ENCODE results near the gene LYPD3. TPM values are rescaled to one million over a fixed set of nuclear protein-coding genes. Genes with fewer than 3 reads are reported as not detected.

LYPD3 gene
- total RNA-seq, 6 experiments from 2014 or later = 0.17 to 0.35 (median 0.22) TPM

DNA sequence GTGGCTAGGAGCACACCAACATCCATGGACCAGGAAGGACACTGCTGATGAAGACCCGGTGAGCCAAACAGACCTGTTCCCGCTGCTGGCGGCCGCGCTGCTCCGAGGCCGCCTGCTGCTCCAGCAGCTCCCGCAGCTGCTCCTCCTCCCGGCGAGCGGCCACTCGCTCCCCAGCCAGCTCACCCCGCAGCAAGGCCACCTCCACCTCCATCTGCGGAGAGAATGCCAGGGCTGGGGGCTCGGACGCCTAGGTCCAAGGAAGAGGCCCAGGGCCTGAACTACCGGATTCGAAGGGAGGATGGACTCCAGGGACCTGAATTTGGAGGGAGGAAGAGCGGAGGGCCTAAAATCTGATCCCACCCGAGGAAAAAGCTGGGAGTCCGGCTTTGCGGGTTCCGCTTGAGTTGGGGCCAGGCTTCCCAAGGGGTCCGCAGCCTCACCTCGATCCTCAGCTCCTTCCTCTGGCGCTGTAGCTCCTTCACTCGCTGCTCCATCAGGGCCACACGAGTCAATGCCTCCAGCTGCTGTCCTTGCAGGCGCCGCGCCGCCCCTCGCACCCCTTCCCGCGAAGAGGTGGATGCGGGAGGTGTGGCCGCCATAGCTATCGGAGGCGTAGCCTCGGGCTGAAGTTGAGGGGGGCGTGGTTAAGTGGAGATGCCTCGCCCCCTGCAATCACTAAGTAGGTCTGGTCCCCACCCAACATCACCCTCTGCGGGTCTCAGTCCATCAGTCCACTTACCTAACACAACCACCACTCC, 36.4 kb upstream of the LYPD3 start:
- Mint-ChIP-seq H3K4me3 (no peak overlapping the region), H3K36me3 (ENCODE audit: low read depth) (peaks cover 32% of the 10 kb centered on the region), H3K9me3 (no peaks in the 10 kb centered on the region), H3K27ac (no peak overlapping the region; the same call in 1 of the 2 replicates), H3K4me1 (ENCODE audit: low read depth) (peaks cover 30% of the 10 kb centered on the region), H3K27me3 (ENCODE audit: insufficient read depth) (peaks cover 1% of the 10 kb centered on the region; the same call in 1 of the 2 replicates)
- TF ChIP-seq, protein P1, sequence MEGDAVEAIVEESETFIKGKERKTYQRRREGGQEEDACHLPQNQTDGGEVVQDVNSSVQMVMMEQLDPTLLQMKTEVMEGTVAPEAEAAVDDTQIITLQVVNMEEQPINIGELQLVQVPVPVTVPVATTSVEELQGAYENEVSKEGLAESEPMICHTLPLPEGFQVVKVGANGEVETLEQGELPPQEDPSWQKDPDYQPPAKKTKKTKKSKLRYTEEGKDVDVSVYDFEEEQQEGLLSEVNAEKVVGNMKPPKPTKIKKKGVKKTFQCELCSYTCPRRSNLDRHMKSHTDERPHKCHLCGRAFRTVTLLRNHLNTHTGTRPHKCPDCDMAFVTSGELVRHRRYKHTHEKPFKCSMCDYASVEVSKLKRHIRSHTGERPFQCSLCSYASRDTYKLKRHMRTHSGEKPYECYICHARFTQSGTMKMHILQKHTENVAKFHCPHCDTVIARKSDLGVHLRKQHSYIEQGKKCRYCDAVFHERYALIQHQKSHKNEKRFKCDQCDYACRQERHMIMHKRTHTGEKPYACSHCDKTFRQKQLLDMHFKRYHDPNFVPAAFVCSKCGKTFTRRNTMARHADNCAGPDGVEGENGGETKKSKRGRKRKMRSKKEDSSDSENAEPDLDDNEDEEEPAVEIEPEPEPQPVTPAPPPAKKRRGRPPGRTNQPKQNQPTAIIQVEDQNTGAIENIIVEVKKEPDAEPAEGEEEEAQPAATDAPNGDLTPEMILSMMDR (IDR thresholded peaks at IDR 0.05) = no peak
- no peak for DNase-seq

DNA sequence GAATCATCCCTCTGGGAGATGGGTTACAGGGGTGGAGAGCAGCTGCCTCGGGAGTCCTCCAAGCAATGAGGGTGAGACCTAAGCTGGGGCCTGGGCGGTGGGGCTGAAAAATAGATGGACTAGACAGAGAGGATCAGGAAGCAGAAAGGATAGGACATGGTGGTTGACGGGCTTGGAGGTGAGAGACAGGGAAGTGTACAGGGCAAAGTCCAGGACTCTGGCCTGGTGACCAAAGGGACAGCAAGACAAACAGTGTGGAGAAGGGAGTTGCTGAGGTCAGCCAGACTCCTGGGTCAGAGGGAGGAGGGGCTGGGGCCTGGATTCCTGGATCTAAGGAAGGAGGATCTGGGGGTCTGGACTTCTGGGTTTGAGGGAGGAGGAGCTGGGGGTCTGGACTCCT, 33.6 kb upstream of the LYPD3 start:
- TF ChIP-seq, protein P1 (IDR thresholded peaks at IDR 0.05) = no peak
- Mint-ChIP-seq H3K36me3 (ENCODE audit: low read depth) (peaks cover 28% of the 10 kb centered on the region), H3K27me3 (ENCODE audit: insufficient read depth) (peaks cover 1% of the 10 kb centered on the region; the same call in 1 of the 2 replicates), H3K27ac (no peak overlapping the region), H3K9me3 (no peaks in the 10 kb centered on the region), H3K4me3 (no peak overlapping the region), H3K4me1 (ENCODE audit: low read depth) (peaks cover 13% of the 10 kb centered on the region)
- no peak for DNase-seq

DNA sequence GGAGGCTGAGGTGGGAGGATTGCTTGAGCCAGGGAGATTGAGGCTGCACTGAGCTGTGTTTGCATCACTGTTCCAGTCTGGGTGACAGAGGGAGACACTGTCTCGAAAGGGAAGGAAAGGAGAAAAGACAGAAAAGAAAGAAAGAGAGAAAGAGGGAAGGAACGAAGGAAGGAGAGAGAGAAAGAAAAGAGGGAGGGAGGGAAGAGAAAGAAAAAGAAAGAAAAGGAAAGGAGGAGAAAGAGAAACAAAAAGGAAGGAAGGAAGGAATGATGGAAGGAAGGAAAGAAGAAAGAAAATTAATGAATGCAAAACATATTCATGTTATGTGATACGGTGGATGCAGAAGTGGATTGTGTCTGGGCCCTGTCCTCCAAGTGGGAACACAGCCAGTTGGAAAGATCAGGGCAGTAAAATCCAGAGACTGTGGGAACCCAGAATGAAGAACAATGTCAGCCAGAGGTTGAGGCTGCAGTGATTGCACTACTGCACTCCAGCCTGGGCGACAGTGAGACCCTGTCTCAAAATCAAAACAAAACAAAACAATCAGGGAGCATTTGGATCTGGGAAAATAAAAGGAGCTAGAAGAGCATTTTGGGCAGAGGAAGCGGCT, 32.9 kb upstream of the LYPD3 start:
- peaks cover 28% of the 10 kb centered on the region for H3K36me3 Mint-ChIP-seq (ENCODE audit: low read depth)
- no peak overlapping the region for H3K27ac Mint-ChIP-seq
- no peak overlapping the region for H3K4me3 Mint-ChIP-seq
- H3K4me1 Mint-ChIP-seq (ENCODE audit: low read depth) = peaks cover 9% of the 10 kb centered on the region
- no peaks in the 10 kb centered on the region for H3K9me3 Mint-ChIP-seq
- no peak for DNase-seq
- no peaks in the 10 kb centered on the region; the same call in 1 of the 2 replicates for H3K27me3 Mint-ChIP-seq (ENCODE audit: insufficient read depth)
- TF ChIP-seq, protein P1 (IDR thresholded peaks at IDR 0.05) = no peak

DNA sequence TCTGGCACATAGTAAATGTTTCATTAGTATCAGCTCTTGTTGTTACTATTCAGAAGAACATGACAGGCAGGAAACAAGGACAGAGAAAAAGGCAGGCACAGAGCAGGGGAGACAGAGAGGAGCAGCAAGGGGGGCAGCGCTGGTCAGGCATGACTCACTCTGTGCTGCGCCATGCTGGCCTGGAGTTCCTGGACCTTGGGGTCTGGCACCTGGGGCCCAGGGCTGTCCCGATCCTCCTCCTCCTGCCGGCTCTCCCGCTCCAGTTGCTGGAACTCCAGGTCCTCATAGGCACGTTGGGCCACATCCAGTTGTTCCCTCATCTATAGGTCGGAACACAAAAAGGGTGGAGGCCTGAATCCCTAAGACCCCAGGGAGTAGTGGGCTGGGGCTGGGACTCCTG, 31.6 kb upstream of the LYPD3 start:
- TF ChIP-seq, protein P1 (IDR thresholded peaks at IDR 0.05) = no peak
- peaks cover 18% of the 10 kb centered on the region; the same call in 1 of the 2 replicates for H3K36me3 Mint-ChIP-seq (ENCODE audit: low read depth)
- H3K9me3 Mint-ChIP-seq = no peaks in the 10 kb centered on the region
- H3K27me3 Mint-ChIP-seq (ENCODE audit: insufficient read depth) = no peaks in the 10 kb centered on the region
- H3K4me3 Mint-ChIP-seq = no peak overlapping the region
- no peak overlapping the region for H3K27ac Mint-ChIP-seq
- no peaks in the 10 kb centered on the region for H3K4me1 Mint-ChIP-seq (ENCODE audit: low read depth)
- DNase-seq = no peak

DNA sequence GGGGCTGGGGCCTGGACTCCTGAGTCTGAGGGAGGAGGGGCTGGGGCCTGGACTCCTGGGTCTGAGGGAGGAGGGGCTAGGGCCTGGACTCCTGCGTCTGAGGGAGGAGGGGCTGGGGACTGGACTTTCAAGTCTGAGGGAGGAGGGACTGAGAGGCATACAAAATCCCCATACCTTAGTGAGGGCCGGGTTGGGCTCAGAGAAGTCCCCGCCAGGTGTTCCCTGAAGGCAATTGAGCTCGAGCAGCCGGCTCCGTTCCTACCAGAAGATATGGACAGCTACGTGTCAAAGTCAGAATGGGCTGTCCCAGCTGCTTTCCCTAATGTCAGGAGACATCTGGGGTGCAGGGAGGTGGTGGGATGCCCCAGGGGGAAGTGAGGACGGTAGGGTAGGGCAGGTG, 29.7 kb upstream of the LYPD3 start:
- Mint-ChIP-seq H3K4me3 (no peak overlapping the region), H3K27me3 (ENCODE audit: insufficient read depth) (no peaks in the 10 kb centered on the region), H3K4me1 (ENCODE audit: low read depth) (no peaks in the 10 kb centered on the region), H3K9me3 (no peaks in the 10 kb centered on the region), H3K36me3 (ENCODE audit: low read depth) (peaks cover 18% of the 10 kb centered on the region; the same call in 1 of the 2 replicates), H3K27ac (no peak overlapping the region)
- no peak for DNase-seq
- TF ChIP-seq, protein P1 (IDR thresholded peaks at IDR 0.05) = no peak

Measured in HFFc6 (cell line).